H9 (cell line): ENCODE data around the gene ANKRD44. TPM values are rescaled to one million over a fixed set of nuclear protein-coding genes. Genes with fewer than 3 reads are reported as not detected.

Experiments used
- DNase-seq: peaks from one replicate; pipeline ENCODE4 v3.0.0-alpha.2; 2017
- H2AFZ ChIP-seq: one replicate; pipeline ENCODE4 v1.6.1; 2013; ENCODE audit warnings: mild to moderate bottlenecking, low read length, control low read depth, moderate library complexity
- H2AK5ac ChIP-seq: 2 replicates; pipeline ENCODE4 v1.6.1; 2013; ENCODE audit warnings: low read length, control low read depth, mixed read lengths; ENCODE audit not compliant: insufficient read length
- H2BK120ac ChIP-seq: one replicate; pipeline ENCODE4 v1.6.1; 2013; ENCODE audit warnings: low read depth, mild to moderate bottlenecking, low read length, control low read depth, inconsistent platforms; ENCODE audit not compliant: poor library complexity, severe bottlenecking
- H2BK12ac ChIP-seq: 2 replicates; pipeline ENCODE4 v1.6.1; 2013; ENCODE audit warnings: low read length, control low read depth, mixed read lengths, low read depth; ENCODE audit not compliant: insufficient read length
- H2BK15ac ChIP-seq: 2 replicates; pipeline ENCODE4 v1.6.1; 2013; ENCODE audit warnings: low read depth, low read length, control low read depth
- H2BK20ac ChIP-seq: one replicate; pipeline ENCODE4 v1.6.1; 2013; ENCODE audit warnings: low read depth, mild to moderate bottlenecking, low read length, control low read depth, inconsistent platforms; ENCODE audit not compliant: poor library complexity, severe bottlenecking
- H2BK5ac ChIP-seq: 2 replicates; pipeline ENCODE4 v1.6.1; 2013; ENCODE audit warnings: low read length, control low read depth, mixed read lengths; ENCODE audit not compliant: insufficient read length
- H3K14ac ChIP-seq: 2 replicates; pipeline ENCODE4 v1.6.1; 2013; ENCODE audit warnings: low read length, control low read depth; ENCODE audit not compliant: insufficient read depth
- H3K18ac ChIP-seq: 2 replicates; pipeline ENCODE4 v1.6.1; 2013; ENCODE audit warnings: low read depth, mild to moderate bottlenecking, mixed read lengths, low read length, control low read depth; ENCODE audit not compliant: insufficient read length
- H3K23ac ChIP-seq: 2 replicates; pipeline ENCODE4 v1.6.1; 2013; ENCODE audit warnings: low read length, control low read depth, mixed read lengths, low read depth; ENCODE audit not compliant: insufficient read length
- H3K23me2 ChIP-seq: 2 replicates; pipeline ENCODE4 v1.6.1; 2013; ENCODE audit warnings: low read depth, mild to moderate bottlenecking, mixed read lengths, low read length, control low read depth; ENCODE audit not compliant: insufficient read length, poor library complexity, severe bottlenecking
- H3K27ac ChIP-seq: 2 replicates; pipeline ENCODE4 v1.5.1; 2013; ENCODE audit warnings: low read length, control low read depth, mixed read lengths, low read depth; ENCODE audit not compliant: insufficient read length
- H3K27me3 ChIP-seq: 2 replicates; pipeline ENCODE4 v1.6.1; 2013; ENCODE audit warnings: low read length, control low read depth, inconsistent platforms; ENCODE audit not compliant: insufficient read depth
- H3K4ac ChIP-seq: 2 replicates; pipeline ENCODE4 v1.6.1; 2013; ENCODE audit warnings: low read depth, mild to moderate bottlenecking, control low read depth, inconsistent platforms, low read length, moderate library complexity
- H3K4me1 ChIP-seq: 2 replicates; pipeline ENCODE4 v1.6.1; 2013; ENCODE audit warnings: low read length, control low read depth, inconsistent platforms; ENCODE audit not compliant: insufficient read depth
- H3K4me2 ChIP-seq: 2 replicates; pipeline ENCODE4 v1.6.1; 2013; ENCODE audit warnings: low read length, control low read depth, mixed read lengths; ENCODE audit not compliant: insufficient read length, insufficient read depth
- H3K56ac ChIP-seq: 2 replicates; pipeline ENCODE4 v1.6.1; 2013; ENCODE audit warnings: low read depth, mild to moderate bottlenecking, mixed read lengths, low read length, control low read depth; ENCODE audit not compliant: insufficient read length
- H3K79me1 ChIP-seq: 2 replicates; pipeline ENCODE4 v1.6.1; 2013; ENCODE audit warnings: low read depth, mild to moderate bottlenecking, moderate library complexity, low read length, control low read depth, inconsistent platforms; ENCODE audit not compliant: insufficient read depth, poor library complexity, severe bottlenecking
- H3K79me2 ChIP-seq: 2 replicates; pipeline ENCODE4 v1.6.1; 2013; ENCODE audit warnings: low read length, control low read depth, inconsistent platforms; ENCODE audit not compliant: insufficient read depth
- H3K9ac ChIP-seq: 2 replicates; pipeline ENCODE4 v1.6.1; 2013; ENCODE audit warnings: low read length, control low read depth, mixed read lengths; ENCODE audit not compliant: insufficient read length; ENCODE audit errors: extremely low read depth
- H3K9me3 ChIP-seq: one replicate; pipeline ENCODE4 v1.6.1; 2013; ENCODE audit warnings: low read depth, low read length, inconsistent platforms; ENCODE audit not compliant: control insufficient read depth
- H3T11ph ChIP-seq: one replicate; pipeline ENCODE4 v1.6.1; 2013; ENCODE audit warnings: mild to moderate bottlenecking, low read length, control low read depth, inconsistent platforms
- H4K20me1 ChIP-seq: one replicate; pipeline ENCODE4 v1.6.1; 2013; ENCODE audit not compliant: control insufficient read depth, insufficient read length, insufficient read depth
- H4K5ac ChIP-seq: 2 replicates; pipeline ENCODE4 v1.6.1; 2013; ENCODE audit warnings: low read depth, mild to moderate bottlenecking, mixed read lengths, low read length, control low read depth; ENCODE audit not compliant: insufficient read length
- H4K8ac ChIP-seq: replicated peaks from 2 replicates; pipeline ENCODE4 v1.6.1; 2013; ENCODE audit warnings: low read length, control low read depth, mixed read lengths, low read depth; ENCODE audit not compliant: insufficient read length
- H4K91ac ChIP-seq: 2 replicates; pipeline ENCODE4 v1.6.1; 2013; ENCODE audit warnings: low read depth, mild to moderate bottlenecking, moderate library complexity, mixed read lengths, low read length, control low read depth; ENCODE audit not compliant: insufficient read length
- H3K27ac Mint-ChIP-seq, 3 experiments: 2 replicates in 2 of 3; 3 replicates in 1 of 3; pipeline ENCODE4 v1.8.0; 2020 to 2021; ENCODE audit warnings: mixed read lengths in 3 of 3, mild to moderate bottlenecking in 1 of 3, moderate library complexity in 1 of 3
- H3K27me3 Mint-ChIP-seq: 2 replicates; pipeline ENCODE4 v1.8.0; 2021; ENCODE audit warnings: low read depth, mild to moderate bottlenecking, moderate library complexity, mixed read lengths
- H3K36me3 Mint-ChIP-seq, 3 experiments: 2 replicates in 2 of 3; 3 replicates in 1 of 3; pipeline ENCODE4 v1.8.0; 2020 to 2021; ENCODE audit warnings: low read depth in 3 of 3, mixed read lengths in 3 of 3; ENCODE audit not compliant: insufficient read depth in 1 of 3
- H3K4me1 Mint-ChIP-seq, 2 experiments: 2 replicates each; pipeline ENCODE4 v1.8.0; 2020; ENCODE audit warnings: mixed read lengths in 2 of 2
- H3K4me3 Mint-ChIP-seq, 2 experiments: 2 replicates in 1 of 2; 3 replicates in 1 of 2; pipeline ENCODE4 v1.8.0; 2020 to 2021; ENCODE audit warnings: mild to moderate bottlenecking in 2 of 2, mixed read lengths in 2 of 2, moderate library complexity in 1 of 2
- H3K9me3 Mint-ChIP-seq, 2 experiments: 2 replicates in 1 of 2; 3 replicates in 1 of 2; pipeline ENCODE4 v1.8.0; 2020; ENCODE audit warnings: mild to moderate bottlenecking in 2 of 2, mixed read lengths in 2 of 2, moderate library complexity in 1 of 2
- WGBS: extraction: QIAGEN DNeasy Blood & Tissue Kit; methylation state at CpG from one replicate; pipeline ENCODE4 v1.1.7; 2013; ENCODE audit warnings: missing lambda C conversion rate, low lambda C conversion rate, mixed read lengths; ENCODE audit not compliant: insufficient read length; ENCODE audit errors: extremely low coverage; 5-methylcytosine and 5-hydroxymethylcytosine counted together
- total RNA-seq: library from RNA; stranded (reverse); gene quantifications from 2 replicates; pipeline ENCODE4 v1.2.1, GENCODE V29; 2021
- TF ChIP-seq, protein P1 (sequence below): fragments of 200-600 bp; sonication (generic); conservative IDR thresholded peaks from 3 replicates; pipeline ENCODE4 v1.8.0; 2021; ENCODE audit warnings: antibody characterized with exemption, mild to moderate bottlenecking

ANKRD44 gene
- total RNA-seq, 1 experiment from 2014 or later: 1.9 TPM

DNA sequence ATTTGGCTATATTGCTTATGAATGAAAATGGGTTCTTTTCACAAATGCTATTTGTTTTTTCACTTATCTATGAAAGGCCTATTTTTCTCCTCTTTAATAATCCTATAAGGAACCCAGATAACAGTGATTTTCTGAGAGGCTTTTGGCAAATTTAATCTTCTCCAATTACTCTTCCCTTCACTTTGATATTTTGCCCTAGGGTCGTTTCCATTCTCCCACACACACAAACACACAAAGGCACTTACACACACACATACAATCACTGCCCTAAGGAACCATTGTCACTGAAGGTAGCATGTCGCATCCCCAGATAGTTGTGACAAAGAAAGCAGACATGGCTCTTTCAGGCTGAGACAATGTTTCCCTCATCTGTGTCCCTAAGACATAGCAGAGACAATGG is 213.9 kb downstream of the ANKRD44 start:
- Histone ChIP-seq H3K4ac (no peak overlapping the region), H4K8ac (no peak overlapping the region), H4K5ac (no peak overlapping the region), H3K9ac (no peak overlapping the region), H2BK5ac (no peak overlapping the region), H3K79me1 (no peaks in the 10 kb centered on the region), H2AK5ac (no peak overlapping the region), H2BK120ac (no peak overlapping the region), H3K79me2 (no peaks in the 10 kb centered on the region), H2BK15ac (no peak overlapping the region), H4K20me1 (no peaks in the 10 kb centered on the region), H2AFZ (no peak overlapping the region), H3K27ac (no peak overlapping the region), H3K4me2 (no peak overlapping the region), H2BK20ac (no peak overlapping the region), H3T11ph (no peak overlapping the region), H3K14ac (no peak overlapping the region), H3K4me1 (no peaks in the 10 kb centered on the region), H4K91ac (no peak overlapping the region), H2BK12ac (no peak overlapping the region), H3K23ac (no peak overlapping the region), H3K56ac (no peak overlapping the region), H3K9me3 (no peaks in the 10 kb centered on the region), H3K27me3 (no peaks in the 10 kb centered on the region), H3K18ac (no peak overlapping the region), H3K23me2 (no peaks in the 10 kb centered on the region)
- Mint-ChIP-seq H3K4me3 (no peak overlapping the region), H3K9me3 (no peaks in the 10 kb centered on the region), H3K27ac (no peak overlapping the region), H3K36me3 (no peaks in the 10 kb centered on the region), H3K27me3 (no peaks in the 10 kb centered on the region), H3K4me1 (no peaks in the 10 kb centered on the region)
- no peak for DNase-seq
- TF ChIP-seq, protein P1, sequence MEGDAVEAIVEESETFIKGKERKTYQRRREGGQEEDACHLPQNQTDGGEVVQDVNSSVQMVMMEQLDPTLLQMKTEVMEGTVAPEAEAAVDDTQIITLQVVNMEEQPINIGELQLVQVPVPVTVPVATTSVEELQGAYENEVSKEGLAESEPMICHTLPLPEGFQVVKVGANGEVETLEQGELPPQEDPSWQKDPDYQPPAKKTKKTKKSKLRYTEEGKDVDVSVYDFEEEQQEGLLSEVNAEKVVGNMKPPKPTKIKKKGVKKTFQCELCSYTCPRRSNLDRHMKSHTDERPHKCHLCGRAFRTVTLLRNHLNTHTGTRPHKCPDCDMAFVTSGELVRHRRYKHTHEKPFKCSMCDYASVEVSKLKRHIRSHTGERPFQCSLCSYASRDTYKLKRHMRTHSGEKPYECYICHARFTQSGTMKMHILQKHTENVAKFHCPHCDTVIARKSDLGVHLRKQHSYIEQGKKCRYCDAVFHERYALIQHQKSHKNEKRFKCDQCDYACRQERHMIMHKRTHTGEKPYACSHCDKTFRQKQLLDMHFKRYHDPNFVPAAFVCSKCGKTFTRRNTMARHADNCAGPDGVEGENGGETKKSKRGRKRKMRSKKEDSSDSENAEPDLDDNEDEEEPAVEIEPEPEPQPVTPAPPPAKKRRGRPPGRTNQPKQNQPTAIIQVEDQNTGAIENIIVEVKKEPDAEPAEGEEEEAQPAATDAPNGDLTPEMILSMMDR: no peak
- no CpG with 5 or more reads among the region's 2 CpGs for WGBS
